ENCODE measurements around the gene CMSS1. TPM values are rescaled to one million over a fixed set of nuclear protein-coding genes. Genes with fewer than 3 reads are reported as not detected.

CMSS1 gene
- total and polyA plus RNA-seq, 9 donors, result 14.5 to 54.0 (median 24.9) TPM

DNA sequence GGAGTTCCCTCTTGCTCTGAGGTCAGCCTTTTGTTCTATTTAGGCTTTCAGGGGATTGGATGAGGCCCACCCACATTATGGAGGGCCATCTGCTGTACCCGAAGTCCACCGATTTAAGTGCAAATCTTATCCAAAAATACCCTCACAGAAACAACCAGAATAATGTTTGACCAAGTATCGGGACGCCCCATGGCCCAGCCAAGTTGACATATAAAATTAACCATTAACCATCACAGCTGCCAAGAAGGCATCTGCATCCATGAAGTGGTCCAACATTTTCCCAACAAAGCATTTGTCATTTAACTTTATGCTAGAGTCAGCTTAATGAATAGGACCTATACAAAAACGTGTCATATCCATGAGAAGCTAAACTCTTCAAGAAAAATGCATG lies 396.9 kb downstream of the CMSS1 start:
- Histone ChIP-seq H3K27me3 (no peaks in the 10 kb centered on the region), H3K9me3 (no peaks in the 10 kb centered on the region), H3K27ac (no peak overlapping the region), H3K4me3 (no peak overlapping the region), H3K4me1 (ENCODE audit: insufficient read depth) (peaks cover 7% of the 10 kb centered on the region), H3K36me3 (no peaks in the 10 kb centered on the region)
- intact Hi-C loops (cut with DNase I), result no loop called here
- 89 to 92% (median 91%) methylated on average over 5 of the region's 5 CpGs for WGBS, 3 donors
- no peak for TF ChIP-seq EP300 (IDR thresholded peaks at IDR 0.05)
- TF ChIP-seq POLR2A (IDR thresholded peaks at IDR 0.05), result no peak
- TF ChIP-seq, protein P1, sequence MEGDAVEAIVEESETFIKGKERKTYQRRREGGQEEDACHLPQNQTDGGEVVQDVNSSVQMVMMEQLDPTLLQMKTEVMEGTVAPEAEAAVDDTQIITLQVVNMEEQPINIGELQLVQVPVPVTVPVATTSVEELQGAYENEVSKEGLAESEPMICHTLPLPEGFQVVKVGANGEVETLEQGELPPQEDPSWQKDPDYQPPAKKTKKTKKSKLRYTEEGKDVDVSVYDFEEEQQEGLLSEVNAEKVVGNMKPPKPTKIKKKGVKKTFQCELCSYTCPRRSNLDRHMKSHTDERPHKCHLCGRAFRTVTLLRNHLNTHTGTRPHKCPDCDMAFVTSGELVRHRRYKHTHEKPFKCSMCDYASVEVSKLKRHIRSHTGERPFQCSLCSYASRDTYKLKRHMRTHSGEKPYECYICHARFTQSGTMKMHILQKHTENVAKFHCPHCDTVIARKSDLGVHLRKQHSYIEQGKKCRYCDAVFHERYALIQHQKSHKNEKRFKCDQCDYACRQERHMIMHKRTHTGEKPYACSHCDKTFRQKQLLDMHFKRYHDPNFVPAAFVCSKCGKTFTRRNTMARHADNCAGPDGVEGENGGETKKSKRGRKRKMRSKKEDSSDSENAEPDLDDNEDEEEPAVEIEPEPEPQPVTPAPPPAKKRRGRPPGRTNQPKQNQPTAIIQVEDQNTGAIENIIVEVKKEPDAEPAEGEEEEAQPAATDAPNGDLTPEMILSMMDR (IDR thresholded peaks at IDR 0.05), result no peak
- no peak for DNase-seq

DNA sequence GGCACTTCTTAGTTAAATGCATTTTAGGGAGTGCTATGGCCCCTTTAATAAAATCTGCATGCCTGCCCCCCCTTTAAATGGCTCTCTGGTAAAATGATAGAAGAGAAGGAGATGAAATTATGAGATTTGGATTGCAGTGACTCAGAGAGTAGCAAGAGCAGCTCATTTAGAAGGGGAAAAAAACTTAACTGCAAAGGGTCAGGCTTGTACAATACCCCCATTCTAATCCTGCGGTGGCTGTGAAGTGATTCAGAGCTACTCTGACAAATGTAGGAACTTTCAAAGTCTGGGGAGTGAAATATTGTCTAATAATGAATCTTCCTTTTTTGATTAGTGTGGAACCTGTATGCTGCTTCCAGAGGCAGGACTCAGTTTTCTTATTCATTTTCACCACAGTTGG lies 399.1 kb downstream of the CMSS1 start:
- Histone ChIP-seq H3K4me1 (ENCODE audit: insufficient read depth) (no peaks in the 10 kb centered on the region), H3K4me3 (no peak overlapping the region), H3K27me3 (no peaks in the 10 kb centered on the region), H3K36me3 (no peaks in the 10 kb centered on the region), H3K27ac (no peak overlapping the region), H3K9me3 (no peaks in the 10 kb centered on the region)
- intact Hi-C loops (cut with DNase I), result no loop called here
- 54 to 89% (median 85%) methylated on average over 1 of the region's 1 CpG for WGBS, 3 donors
- TF ChIP-seq EP300 (IDR thresholded peaks at IDR 0.05), result no peak
- TF ChIP-seq, protein P1 (IDR thresholded peaks at IDR 0.05), result no peak
- DNase-seq, result no peak

DNA sequence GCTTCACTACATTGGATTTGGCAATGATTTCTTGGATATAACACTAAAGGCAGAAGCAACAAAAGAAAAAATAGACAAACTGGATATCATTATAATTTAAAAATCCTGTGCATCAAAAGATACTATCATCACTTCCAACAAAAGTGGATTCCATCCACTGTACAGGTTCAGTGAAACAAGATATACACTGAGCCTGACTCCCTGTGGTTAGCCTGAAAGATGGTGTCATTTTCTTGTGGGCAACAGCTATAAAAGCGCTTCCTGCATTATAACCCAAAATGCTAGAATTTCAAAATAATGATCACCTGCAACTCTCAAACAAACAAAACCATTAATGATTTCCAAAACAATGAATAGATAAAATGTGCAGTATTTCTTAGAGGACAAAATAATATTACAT lies 403.5 kb downstream of the CMSS1 start:
- intact Hi-C loops (cut with DNase I), result no loop called here
- no peaks in the 10 kb centered on the region for H3K27me3 ChIP-seq
- no peak overlapping the region for H3K4me3 ChIP-seq
- H3K9me3 ChIP-seq, result no peaks in the 10 kb centered on the region
- H3K36me3 ChIP-seq, result no peaks in the 10 kb centered on the region
- TF ChIP-seq, protein P1 (IDR thresholded peaks at IDR 0.05), result no peak
- no peak for TF ChIP-seq EP300 (IDR thresholded peaks at IDR 0.05)
- no peak for TF ChIP-seq POLR2A (IDR thresholded peaks at IDR 0.05)
- H3K27ac ChIP-seq, result no peak overlapping the region
- 98 to 100% (median 98%) methylated on average over 1 of the region's 1 CpG for WGBS, 3 donors
- no peaks in the 10 kb centered on the region for H3K4me1 ChIP-seq (ENCODE audit: insufficient read depth)
- no peak for DNase-seq

DNA sequence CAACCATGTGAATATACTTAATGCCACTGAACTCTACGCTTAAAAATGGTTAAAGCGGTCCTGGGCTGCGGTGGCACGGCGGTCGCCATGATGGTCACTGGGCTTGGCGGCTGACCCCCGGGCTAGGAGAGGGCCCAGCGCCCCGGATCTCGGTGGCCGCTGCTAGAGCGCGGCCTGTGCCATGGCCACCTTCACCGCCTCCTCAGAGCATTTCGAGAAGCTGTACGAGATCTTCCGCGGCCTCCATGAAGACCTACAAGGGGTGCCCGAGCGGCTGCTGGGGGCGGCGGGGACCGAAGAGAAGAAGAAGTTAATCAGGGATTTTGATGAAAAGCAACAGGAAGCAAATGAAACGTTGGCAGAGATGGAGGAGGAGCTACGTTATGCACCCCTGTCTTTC lies 407.5 kb downstream of the CMSS1 start:
- intact Hi-C loops (cut with DNase I), result no loop called here
- Histone ChIP-seq H3K4me1 (ENCODE audit: insufficient read depth) (no peaks in the 10 kb centered on the region), H3K27ac (no peak overlapping the region), H3K4me3 (no peak overlapping the region), H3K36me3 (no peaks in the 10 kb centered on the region), H3K9me3 (no peaks in the 10 kb centered on the region), H3K27me3 (no peaks in the 10 kb centered on the region)
- TF ChIP-seq, protein P1 (IDR thresholded peaks at IDR 0.05), result no peak
- no peak for TF ChIP-seq POLR2A (IDR thresholded peaks at IDR 0.05)
- TF ChIP-seq EP300 (IDR thresholded peaks at IDR 0.05), result no peak
- DNase-seq, result no peak
- WGBS, 3 donors, result 92 to 95% (median 94%) methylated on average over 26 of the region's 26 CpGs

DNA sequence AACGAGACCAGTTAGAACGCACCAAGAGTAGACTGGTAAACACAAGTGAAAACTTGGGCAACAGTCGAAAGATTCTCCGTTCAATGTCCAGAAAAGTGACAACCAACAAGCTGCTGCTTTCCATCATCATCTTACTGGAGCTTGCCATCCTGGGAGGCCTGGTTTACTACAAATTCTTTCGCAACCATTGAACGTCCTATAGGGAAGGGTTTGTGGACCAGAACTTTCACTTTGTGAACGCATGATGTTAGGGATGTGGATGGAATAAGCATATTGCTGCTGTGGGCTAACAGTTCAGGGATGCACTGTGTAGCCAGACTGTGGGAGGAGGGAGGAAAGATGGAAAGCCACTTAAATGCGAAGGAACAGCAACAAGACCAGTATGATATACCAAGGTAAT lies 408.2 kb downstream of the CMSS1 start:
- Histone ChIP-seq H3K4me1 (ENCODE audit: insufficient read depth) (no peaks in the 10 kb centered on the region), H3K36me3 (no peaks in the 10 kb centered on the region), H3K27me3 (no peaks in the 10 kb centered on the region), H3K4me3 (no peak overlapping the region), H3K9me3 (no peaks in the 10 kb centered on the region), H3K27ac (no peak overlapping the region)
- 96 to 98% (median 97%) methylated on average over 8 of the region's 8 CpGs for WGBS, 3 donors
- no peak for TF ChIP-seq EP300 (IDR thresholded peaks at IDR 0.05)
- TF ChIP-seq, protein P1 (IDR thresholded peaks at IDR 0.05), result no peak
- no peak for TF ChIP-seq POLR2A (IDR thresholded peaks at IDR 0.05)
- intact Hi-C loops (cut with DNase I), result no loop called here
- no peak for DNase-seq
